Renal cortical epithelial cell (primary cell): ENCODE results near the gene MTHFSD. TPM values are rescaled to one million over a fixed set of nuclear protein-coding genes. Genes with fewer than 3 reads are reported as not detected.

ENCODE experiments used
- DNase-seq: peaks from one replicate; pipeline ENCODE4 v3.0.0-alpha.2; 2011; ENCODE audit warnings: low read depth
- total RNA-seq: library from RNA; depleted of rRNA; stranded (reverse); fragments of >200 nt; gene quantifications from 2 replicates; pipeline ENCODE4 v1.2.3, GENCODE V29; 2014

MTHFSD gene
- total RNA-seq, 1 donor from 2014 or later, result 18.5 TPM

GRCh38 chr16:86530251-86531190 lies 24.5 kb downstream of the MTHFSD start:
- DNase-seq, result no peak

GRCh38 chr16:86529160-86529559 lies 25.9 kb downstream of the MTHFSD start:
- no peak for DNase-seq

- DNase-seq, result no peak
Observed at GRCh38 chr16:86528061-86528929, 26.7 kb downstream of the MTHFSD start.

GRCh38 chr16:86527366-86527765 lies 27.7 kb downstream of the MTHFSD start:
- no peak for DNase-seq

GRCh38 chr16:86525696-86526095 lies 29.3 kb downstream of the MTHFSD start:
- no peak for DNase-seq

- no peak for DNase-seq
Observed at GRCh38 chr16:86524029-86524428, 31.0 kb downstream of the MTHFSD start.

- DNase-seq, result no peak
Observed at GRCh38 chr16:86523166-86523740, 31.8 kb downstream of the MTHFSD start.

GRCh38 chr16:86522634-86523033 lies 32.4 kb downstream of the MTHFSD start:
- no peak for DNase-seq

- no peak for DNase-seq
Observed at GRCh38 chr16:86521236-86522197, 33.5 kb downstream of the MTHFSD start.

GRCh38 chr16:86520317-86521210 lies 34.5 kb downstream of the MTHFSD start:
- no peak for DNase-seq

- peak; percentile 25 for DNase-seq
Observed at GRCh38 chr16:86519649-86520316, 35.3 kb downstream of the MTHFSD start.

- DNase-seq, result no peak
Observed at GRCh38 chr16:86519007-86519648, 35.9 kb downstream of the MTHFSD start.

- DNase-seq, result peak; percentile 8
Observed at GRCh38 chr16:86517652-86518258, 37.3 kb downstream of the MTHFSD start.

- DNase-seq, result no peak
Observed at GRCh38 chr16:86517033-86517432, 38.0 kb downstream of the MTHFSD start.

- no peak for DNase-seq
Observed at GRCh38 chr16:86516623-86517003, 38.4 kb downstream of the MTHFSD start.

GRCh38 chr16:86515777-86516622 lies 39.0 kb downstream of the MTHFSD start:
- no peak for DNase-seq

- DNase-seq, result no peak
Observed at GRCh38 chr16:86515413-86515776, 39.6 kb downstream of the MTHFSD start.
